ENCODE data around the gene VPS13D.

DNA sequence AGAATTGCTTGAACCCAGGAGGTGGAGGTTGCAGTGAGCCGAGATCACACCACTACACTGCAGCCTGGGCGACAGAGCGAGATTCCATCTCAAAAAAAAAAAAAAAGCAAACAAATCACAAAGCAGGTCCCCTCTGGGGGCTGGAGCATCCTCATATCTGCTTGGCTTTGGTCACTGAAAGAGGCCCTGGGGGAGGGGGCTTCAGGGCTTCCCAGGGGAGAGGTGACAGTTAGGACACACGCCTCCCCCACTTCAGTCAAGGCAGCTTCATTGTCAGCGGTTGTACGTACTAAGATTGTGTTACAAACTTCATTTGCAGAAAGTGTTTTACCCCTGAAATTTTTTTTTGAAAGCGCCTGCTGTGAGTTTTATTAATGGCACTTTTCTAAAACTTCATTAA, 257.7 kb downstream of the VPS13D start:
- TF ChIP-seq, protein P1, sequence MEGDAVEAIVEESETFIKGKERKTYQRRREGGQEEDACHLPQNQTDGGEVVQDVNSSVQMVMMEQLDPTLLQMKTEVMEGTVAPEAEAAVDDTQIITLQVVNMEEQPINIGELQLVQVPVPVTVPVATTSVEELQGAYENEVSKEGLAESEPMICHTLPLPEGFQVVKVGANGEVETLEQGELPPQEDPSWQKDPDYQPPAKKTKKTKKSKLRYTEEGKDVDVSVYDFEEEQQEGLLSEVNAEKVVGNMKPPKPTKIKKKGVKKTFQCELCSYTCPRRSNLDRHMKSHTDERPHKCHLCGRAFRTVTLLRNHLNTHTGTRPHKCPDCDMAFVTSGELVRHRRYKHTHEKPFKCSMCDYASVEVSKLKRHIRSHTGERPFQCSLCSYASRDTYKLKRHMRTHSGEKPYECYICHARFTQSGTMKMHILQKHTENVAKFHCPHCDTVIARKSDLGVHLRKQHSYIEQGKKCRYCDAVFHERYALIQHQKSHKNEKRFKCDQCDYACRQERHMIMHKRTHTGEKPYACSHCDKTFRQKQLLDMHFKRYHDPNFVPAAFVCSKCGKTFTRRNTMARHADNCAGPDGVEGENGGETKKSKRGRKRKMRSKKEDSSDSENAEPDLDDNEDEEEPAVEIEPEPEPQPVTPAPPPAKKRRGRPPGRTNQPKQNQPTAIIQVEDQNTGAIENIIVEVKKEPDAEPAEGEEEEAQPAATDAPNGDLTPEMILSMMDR (IDR thresholded peaks at IDR 0.05) = no peak
- no peak for TF ChIP-seq POLR2A (IDR thresholded peaks at IDR 0.05)
